HG03280 (cell line): ENCODE measurements around the gene TJP1.

ENCODE experiments used
- ATAC-seq: cut with Tn5 transposase; IDR thresholded peaks from one replicate; pipeline ENCODE4 v1.9.1; 2021; ENCODE audit warnings: mild to moderate bottlenecking, moderate library complexity; ENCODE audit not compliant: unreplicated experiment

TJP1 gene

GRCh38 chr15:29822100-29822683 lies at the start of gene TJP1:
TJP1 (minus strand) TSS chr15:29822468; CDS start chr15:29822028, 440 bp downstream.
- no peak for ATAC-seq

GRCh38 chr15:29871401-29871800 lies 49.1 kb upstream of the TJP1 start:
- no peak for ATAC-seq

GRCh38 chr15:29870495-29871151 lies 48.4 kb upstream of the TJP1 start:
- ATAC-seq, result no peak

- no peak for ATAC-seq
Measured at GRCh38 chr15:29867241-29868000, 45.2 kb upstream of the TJP1 start.

- no peak for ATAC-seq
Measured at GRCh38 chr15:29866337-29866736, 44.1 kb upstream of the TJP1 start.

GRCh38 chr15:29864501-29864900 lies 42.2 kb upstream of the TJP1 start:
- no peak for ATAC-seq

- no peak for ATAC-seq
Measured at GRCh38 chr15:29863438-29863837, 41.2 kb upstream of the TJP1 start.

- no peak for ATAC-seq
Measured at GRCh38 chr15:29862271-29862670, 40.0 kb upstream of the TJP1 start.

GRCh38 chr15:29860872-29861271 lies 38.6 kb upstream of the TJP1 start:
- no peak for ATAC-seq

- ATAC-seq, result no peak
Measured at GRCh38 chr15:29859973-29860715, 37.9 kb upstream of the TJP1 start.

GRCh38 chr15:29859293-29859692 lies 37.0 kb upstream of the TJP1 start:
- no peak for ATAC-seq

GRCh38 chr15:29857221-29857789 lies 35.0 kb upstream of the TJP1 start:
- no peak for ATAC-seq

GRCh38 chr15:29854413-29854812 lies 32.1 kb upstream of the TJP1 start:
- no peak for ATAC-seq

- no peak for ATAC-seq
Measured at GRCh38 chr15:29853211-29853987, 31.1 kb upstream of the TJP1 start.

GRCh38 chr15:29852201-29852600 lies 29.9 kb upstream of the TJP1 start:
- no peak for ATAC-seq

- no peak for ATAC-seq
Measured at GRCh38 chr15:29849716-29850115, 27.4 kb upstream of the TJP1 start.

- no peak for ATAC-seq
Measured at GRCh38 chr15:29849218-29849617, 26.9 kb upstream of the TJP1 start.

- no peak for ATAC-seq
Measured at GRCh38 chr15:29844290-29844903, 22.1 kb upstream of the TJP1 start.

- ATAC-seq, result no peak
Measured at GRCh38 chr15:29842290-29842689, 20.0 kb upstream of the TJP1 start.

- ATAC-seq, result no peak
Measured at GRCh38 chr15:29840926-29841325, 18.7 kb upstream of the TJP1 start.
